Measurements from ENCODE around the gene PPFIA2. TPM values are rescaled to one million over a fixed set of nuclear protein-coding genes. Genes with fewer than 3 reads are reported as not detected.
"Not testable (repeated sequence)": the region's sequence is repeated elsewhere in the genome, so short reads cannot be mapped to it uniquely, and the experiment has no call there.

Gene PPFIA2
- total RNA-seq, 3 donors from 2014 or later, result not detected

GRCh38 chr12:81209772-81210225 is 549.4 kb downstream of the PPFIA2 start:
- H3K4me1 Mint-ChIP-seq (ENCODE audit: low read depth); DNase-seq; H3K27me3 Mint-ChIP-seq (ENCODE audit: low read depth); ATAC-seq; H3K4me3 Mint-ChIP-seq; H3K36me3 Mint-ChIP-seq (ENCODE audit: insufficient read depth); H3K9me3 Mint-ChIP-seq: not testable (repeated sequence)

GRCh38 chr12:81209012-81209411 is 550.1 kb downstream of the PPFIA2 start:
- no peak overlapping the region for H3K4me3 Mint-ChIP-seq
- H3K27me3 Mint-ChIP-seq (ENCODE audit: low read depth), result no peaks in the 10 kb centered on the region
- H3K36me3 Mint-ChIP-seq (ENCODE audit: insufficient read depth), result no peaks in the 10 kb centered on the region
- ATAC-seq (no peak), DNase-seq (no peak)
- peaks cover 4% of the 10 kb centered on the region for H3K9me3 Mint-ChIP-seq
- no peaks in the 10 kb centered on the region for H3K4me1 Mint-ChIP-seq (ENCODE audit: low read depth)

- H3K4me3 Mint-ChIP-seq, result no peak overlapping the region
- DNase-seq (no peak), ATAC-seq (no peak)
- H3K27me3 Mint-ChIP-seq (ENCODE audit: low read depth), result no peaks in the 10 kb centered on the region
- H3K4me1 Mint-ChIP-seq (ENCODE audit: low read depth), result no peaks in the 10 kb centered on the region
- no peaks in the 10 kb centered on the region for H3K36me3 Mint-ChIP-seq (ENCODE audit: insufficient read depth)
- H3K9me3 Mint-ChIP-seq, result peaks cover 4% of the 10 kb centered on the region
These were observed 550.8 kb downstream of the PPFIA2 start for GRCh38 chr12:81208187-81208911.
